NCI-H774 (cell line): Measurements from ENCODE around the gene MED12L.

Experiments used
- DNase-seq: peaks from one replicate; lab custom pipeline; 2025; lab: John Stamatoyannopoulos, UW

Gene MED12L

DNA sequence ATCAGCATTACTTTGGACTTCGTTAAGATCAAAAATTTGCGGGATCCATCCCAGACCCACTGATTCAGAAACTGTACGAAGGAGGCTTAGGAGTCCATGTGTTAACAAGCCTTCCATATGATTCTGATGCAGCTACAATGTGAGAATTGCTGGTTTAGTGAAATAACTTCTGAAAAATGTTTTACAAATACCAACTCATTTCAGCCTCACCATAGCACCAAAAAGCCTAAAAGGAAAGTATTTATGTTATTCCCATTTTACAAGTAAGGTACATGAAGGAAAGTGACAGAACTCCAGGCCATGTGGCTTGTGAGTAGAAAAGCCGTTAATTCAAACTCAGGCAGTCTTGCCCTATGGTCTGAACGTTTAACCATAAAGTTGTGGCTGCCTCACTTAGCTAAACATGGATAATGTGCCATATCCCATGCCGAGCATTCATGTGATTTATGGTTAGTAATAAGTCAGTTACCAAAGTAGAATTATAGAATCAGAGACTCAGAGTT, 376.9 kb downstream of the MED12L start:
- no peak for DNase-seq

DNA sequence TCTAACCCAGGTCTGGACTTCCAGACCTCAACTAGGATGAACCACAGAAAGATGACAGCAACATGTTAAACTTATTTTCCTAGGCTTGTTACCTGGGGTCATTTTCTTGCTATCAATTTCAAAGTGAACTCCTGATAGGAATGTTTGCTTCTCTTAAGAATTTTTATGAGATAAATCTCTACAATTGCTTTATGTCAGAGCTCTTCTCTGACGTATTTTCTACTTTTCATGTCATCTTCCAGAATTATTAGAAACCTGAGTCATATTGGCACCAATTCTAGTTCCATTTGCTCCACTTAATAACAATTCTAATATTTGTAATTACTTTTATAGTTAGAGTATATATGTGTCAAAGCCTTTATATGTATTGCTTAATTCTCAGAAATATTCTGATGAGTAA, 377.5 kb downstream of the MED12L start:
- DNase-seq: no peak

DNA sequence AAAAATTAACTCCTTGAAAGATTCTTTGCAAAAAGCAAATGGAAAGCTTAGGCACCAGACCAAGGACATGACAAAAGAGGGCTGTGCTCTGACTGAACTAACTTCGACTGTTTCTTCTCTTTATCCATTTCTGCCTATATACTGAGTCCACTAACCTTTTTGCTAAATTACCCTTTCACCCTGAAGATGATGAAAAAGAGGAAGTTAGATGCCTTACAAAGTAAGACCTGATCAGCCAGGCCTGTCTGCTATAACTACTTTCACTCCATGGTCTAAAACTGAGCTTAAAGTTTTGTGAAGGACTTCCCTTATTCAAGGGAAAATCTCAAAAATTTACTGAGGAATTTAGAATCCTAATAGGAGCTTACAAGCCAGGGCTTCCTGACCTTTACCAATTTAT, 381.6 kb downstream of the MED12L start:
- DNase-seq: no peak

DNA sequence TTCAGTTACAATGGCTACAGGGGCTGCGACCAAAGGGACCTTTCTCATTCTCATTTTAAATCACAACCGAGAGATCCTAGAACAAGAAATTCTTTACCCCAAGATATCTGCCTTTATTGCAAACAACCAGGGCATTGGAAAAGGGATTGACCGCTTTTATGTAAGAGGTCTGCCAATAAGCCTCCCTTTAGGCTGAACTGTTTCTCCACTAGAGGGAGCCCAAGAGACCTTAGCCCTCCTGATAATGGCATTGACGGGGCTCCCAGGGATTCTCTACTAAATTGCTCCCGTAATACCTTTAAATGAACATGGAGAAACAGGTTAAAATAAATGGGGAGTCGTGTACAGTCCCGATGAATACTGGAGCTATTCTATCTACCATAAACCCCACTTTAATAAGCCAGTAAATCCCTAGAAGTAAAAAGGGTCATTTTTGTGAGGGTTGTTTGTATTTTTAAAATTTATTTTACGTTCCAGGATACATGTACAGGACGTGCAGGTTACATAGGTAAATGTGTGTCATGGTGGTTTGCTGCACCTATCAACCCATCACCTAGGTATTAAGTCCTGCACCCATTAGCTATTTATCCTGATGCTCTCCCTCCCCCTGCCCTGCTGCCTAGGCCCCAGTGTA, 382.9 kb downstream of the MED12L start:
- peak; percentile 52 for DNase-seq

DNA sequence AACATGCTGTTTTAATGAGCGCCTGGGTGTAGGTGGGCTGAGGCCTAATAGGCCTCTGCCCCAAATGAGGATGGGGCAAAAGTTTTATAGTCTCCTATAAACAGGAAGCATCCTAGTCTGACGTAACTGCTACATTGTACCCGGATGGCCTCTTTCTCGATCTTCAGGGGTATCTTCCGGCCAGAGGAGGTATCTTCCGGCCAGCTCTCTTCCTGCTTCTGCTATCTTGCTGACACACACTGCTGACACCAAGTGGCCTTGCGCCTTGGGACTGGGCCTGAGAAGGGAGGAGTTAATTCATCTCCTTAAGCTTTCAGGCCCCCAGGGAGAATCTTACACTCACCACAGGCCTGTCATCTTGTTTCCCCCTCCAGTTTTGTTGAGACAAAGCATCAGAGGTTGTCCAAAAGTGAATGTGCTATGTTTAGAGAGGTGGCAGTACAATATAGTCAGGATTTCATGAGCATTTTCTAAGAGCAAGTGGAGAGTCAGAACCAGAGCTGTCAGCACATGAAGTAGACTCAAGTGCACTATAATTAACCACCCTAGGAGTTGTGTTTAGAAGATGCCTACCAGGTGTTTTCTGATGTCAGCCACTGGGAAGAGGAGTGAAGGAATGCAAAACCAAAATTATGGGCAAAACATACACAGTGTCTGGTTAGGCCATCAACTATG, 391.0 kb downstream of the MED12L start:
- DNase-seq: no peak

DNA sequence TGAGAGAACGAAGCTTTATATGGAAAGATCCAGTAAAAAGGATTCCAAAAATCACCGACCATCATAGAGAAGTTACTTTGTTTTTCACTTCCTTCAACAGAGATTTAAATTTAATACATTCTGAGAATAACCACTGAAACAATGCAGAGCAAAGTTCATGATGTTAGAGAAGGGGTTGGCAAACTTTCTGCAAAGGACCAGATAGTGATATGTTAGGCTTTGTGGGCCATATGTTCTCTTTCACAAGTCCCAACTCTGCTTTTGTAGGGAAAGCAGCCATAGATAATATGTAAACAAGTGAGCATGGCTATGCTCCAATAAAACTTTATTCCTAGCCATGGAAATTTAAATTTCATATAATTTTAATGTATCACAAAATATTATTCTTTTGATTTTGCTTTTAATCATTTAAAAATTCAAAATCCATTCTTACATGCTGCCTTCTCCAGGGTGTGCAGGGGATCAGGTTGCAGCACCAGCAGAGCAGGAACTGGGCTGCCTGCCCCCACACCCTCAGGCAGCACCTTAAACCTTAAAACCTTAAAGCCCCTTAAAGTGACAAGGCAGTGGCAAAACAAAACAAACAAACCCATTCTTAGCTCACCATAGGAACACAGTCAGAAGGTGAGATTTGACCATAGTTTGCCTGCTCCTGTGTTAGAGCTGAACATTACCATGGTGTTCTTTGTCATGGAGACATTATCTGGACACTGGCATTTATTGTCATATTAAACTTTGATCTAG, 392.3 kb downstream of the MED12L start:
- no peak for DNase-seq

DNA sequence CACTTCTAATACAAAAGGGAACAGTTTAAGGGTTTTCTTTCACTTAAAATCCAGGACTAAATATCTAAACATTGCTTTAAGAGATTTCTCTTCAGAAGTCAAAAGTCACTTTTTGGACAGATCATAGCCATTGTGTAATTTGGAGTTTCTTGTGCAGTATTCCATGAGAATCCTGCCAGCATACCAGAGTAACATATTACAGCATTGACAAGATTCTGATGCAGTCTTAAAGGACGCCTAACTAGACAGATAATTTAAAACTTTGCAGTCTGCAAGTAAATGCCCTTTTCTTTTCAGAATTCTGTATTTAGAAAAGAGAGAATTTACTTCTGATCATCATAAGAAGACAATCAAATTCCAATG, 392.9 kb downstream of the MED12L start:
- DNase-seq: no peak

DNA sequence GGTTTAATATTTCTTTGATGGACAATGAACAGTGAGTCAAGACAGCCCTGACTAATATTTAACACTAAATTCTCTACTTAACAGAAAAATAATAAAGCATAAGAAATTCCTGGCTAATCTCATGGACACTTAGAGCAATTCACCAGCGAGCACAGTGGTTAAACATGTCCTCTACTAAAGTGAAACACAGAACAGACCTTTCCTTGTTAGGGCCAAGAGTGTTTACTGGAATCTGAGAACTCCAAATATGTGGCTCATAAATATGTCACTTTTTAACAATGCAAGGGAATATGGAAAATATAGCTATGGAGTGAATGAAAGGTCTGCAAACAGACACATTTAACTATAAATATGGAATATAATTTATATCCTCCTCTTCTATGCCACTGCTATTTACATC, 394.0 kb downstream of the MED12L start:
- DNase-seq: no peak

DNA sequence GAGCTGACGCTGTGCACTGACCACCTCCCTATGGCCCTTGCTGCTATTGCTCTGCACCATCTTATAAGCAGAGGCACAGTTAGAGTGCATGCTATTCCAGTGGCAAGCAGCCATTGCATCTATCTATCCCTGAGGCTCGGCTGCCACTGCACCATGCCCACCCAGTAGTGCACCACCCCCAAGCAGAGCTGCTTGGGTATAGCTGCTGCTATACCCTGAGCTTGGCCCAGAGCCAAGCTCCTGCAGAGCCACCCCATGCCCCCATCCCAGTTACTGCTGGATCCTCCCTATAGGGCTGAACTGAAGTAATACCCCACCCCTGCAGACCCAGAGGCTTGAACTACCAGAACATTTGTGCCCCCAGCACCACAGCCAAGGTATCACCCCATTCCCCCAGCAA, 395.0 kb downstream of the MED12L start:
- DNase-seq: no peak

DNA sequence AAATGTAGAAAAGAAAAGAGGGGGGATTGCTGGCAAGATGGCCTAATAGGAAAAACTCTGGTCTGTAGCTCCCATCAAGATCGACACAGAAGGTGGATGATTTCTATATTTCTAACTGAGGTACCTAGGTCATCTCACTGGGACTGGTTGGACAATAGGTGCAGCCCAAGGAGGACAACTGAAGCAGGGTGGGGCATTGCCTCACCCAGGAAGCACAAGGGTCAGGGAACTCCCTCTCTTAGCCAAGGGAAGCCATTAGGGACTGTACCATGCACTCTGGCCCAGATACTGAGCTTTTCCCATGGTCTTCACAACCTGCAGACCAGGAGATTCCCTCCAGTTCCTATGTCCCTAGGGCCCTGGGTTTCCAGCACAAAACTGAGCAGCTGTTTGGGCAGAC, 398.0 kb downstream of the MED12L start:
- DNase-seq: no peak

DNA sequence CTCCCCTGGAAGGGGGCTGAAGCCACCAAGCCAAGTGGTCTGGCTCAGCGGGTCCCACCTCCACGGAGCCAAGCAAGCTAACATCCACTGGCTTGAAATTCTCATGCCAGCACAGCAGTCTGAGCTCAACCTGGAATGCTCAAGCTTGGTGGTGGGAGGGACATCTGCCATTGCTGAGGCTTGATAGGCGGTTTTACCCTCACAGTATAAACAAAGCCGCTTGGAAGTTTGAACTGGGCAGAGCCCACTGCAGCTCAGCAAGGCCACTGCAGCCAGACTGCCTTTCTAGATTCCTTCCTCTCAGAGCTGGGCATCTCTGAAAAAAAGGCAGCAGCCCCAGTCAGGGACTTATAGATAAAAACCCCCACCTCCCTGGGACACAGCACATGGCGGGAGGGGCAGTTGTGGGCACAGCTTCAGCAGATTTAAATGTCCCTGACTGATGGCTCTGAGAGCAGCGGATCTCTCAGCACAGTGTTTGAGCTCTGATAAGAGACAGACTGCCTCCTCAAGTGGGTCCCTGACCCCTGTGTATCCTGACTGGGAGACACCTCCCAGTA, 398.6 kb downstream of the MED12L start:
- no peak for DNase-seq
